ENCODE results near the gene AGO3.
"Not testable (repeated sequence)": the region's sequence is repeated elsewhere in the genome, so short reads cannot be mapped to it uniquely, and the experiment has no call there.

Gene AGO3

DNA sequence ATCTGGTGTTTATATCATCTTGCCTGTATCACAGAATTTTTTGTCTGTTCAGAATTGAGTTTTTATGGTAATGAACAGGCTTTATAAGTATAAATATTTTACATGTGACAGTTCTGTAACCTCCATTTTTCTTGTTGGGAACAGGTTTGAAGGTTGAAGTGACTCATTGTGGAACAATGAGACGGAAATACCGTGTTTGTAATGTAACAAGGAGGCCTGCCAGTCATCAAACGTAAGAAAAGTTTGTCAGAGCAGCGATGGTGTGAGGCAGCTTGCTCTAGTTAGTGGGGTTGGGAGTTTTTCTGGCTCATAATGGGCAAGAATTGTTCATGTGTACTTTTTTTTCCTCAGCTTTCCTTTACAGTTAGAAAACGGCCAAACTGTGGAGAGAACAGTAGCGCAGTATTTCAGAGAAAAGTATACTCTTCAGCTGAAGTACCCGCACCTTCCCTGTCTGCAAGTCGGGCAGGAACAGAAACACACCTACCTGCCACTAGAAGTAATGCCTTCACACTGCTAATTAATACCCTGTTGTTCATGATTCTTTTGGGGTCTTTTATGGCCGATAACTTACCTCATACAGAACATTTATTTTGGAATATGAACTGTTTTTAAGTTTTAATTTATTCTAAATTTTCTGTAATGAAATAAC, 77.8 kb downstream of the AGO3 start:
- DNase-seq (ENCODE audit: low read depth) = no peak

DNA sequence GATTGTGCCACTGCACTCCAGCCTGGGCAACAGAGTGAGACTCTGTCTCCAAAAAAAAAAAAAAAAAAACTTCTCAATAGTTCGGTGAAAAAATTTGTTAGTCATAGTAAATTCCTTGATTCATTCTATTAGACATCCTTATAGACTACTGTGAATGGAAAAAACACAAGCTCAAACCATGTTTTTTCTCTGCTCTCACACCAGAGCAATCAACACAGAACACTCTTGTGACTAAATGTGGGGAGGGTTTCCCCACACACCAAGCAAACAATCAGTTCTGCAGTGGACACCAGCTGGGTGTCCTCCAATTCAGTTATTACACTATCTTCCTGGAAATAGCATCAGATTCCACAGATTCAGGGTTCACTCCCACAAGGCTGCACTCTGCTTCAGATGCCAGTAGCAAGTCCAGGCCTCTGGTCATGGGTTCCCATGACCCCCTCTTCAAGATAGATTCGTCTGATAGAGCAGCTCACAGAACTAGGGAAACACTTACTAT, 83.9 kb downstream of the AGO3 start:
- no peak for DNase-seq (ENCODE audit: low read depth)

DNA sequence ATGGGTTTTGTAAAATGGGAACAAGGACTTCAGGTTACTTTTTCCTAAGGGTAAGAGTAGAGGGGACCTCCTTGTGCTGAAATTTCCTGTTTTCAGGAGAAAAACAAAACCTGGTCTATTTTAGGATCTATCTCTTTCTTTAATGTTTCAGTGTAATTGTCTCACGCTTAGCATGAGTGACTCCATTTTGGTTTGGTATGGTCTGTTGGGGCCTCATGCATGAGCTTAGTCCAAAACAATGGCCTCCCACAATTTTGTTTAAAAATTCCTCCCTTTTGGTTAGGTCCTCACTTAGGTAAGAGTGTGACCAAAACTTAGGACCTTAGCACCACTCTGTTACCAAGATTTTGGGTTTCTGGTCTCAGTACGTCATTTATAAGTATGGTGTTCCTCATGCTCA, 85.8 kb downstream of the AGO3 start:
- DNase-seq (ENCODE audit: low read depth) = no peak

DNA sequence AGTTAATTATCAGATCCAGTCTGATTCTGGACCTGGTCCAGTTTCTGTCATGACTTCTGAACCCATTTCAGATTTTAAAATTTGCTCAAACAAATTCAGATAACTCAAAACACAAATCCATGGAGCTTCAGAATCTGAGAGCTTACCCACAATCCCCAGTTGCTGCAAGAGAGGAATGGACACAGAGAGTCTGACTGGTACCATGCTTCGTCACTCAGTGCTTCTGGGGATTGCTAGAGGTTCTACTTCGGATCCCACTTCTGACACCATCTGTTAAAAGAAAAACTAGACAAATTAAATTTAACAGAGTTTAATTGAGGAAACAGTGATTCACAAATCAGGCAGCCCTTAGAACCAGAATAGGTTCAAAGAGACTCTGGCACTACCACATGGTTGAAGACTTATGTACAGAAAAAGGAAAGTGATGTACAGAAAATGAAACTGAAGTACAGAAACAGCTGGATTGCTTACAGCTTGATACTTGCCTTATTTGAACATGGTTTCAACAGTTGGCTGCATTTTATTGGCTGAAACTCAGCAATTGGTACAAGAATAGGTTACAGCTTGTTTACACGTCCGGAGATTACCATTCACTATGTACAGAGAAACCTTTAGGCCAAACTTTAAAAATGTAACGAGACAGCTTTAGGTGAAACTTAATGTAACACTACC, 92.3 kb downstream of the AGO3 start:
- no peak for DNase-seq (ENCODE audit: low read depth)

DNA sequence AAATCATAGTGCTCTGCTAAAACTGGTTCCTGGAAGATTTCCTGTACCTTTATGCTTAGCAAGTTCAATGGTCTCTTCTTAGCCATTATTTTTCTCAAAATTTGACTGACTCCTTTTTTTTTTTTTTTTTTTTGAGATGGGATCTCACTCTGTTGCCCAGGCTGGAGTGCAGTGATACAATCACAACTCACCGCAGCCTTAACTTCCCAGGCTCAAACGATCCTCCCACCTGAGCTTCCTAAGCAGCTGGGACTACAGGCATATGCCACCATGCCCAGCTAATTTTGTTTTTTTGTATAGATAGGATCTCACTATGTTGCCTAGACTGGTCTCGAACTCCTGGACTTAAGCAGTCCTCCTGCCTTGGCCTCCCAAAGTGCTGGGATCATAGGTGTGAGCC, 93.1 kb downstream of the AGO3 start:
- not testable (repeated sequence) for DNase-seq (ENCODE audit: low read depth)

DNA sequence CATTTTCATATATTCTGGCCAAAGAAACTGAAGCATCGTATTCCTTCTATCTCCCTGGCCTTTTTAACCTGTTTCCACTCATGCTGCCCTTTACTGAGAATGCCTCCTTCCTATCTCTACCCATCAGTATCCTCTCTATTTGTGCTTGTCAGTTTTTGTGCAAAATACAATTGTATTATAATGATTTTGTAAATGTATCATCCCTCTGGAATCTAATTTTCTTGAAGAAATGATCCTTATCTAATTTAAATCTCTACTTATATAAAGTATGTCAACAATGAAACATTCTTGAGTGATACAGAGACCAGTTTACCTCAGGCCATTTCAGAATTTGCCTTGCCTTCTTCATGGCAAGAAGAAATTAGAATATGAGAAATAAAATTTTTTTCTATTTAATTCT, 93.9 kb downstream of the AGO3 start:
- DNase-seq (ENCODE audit: low read depth) = no peak

DNA sequence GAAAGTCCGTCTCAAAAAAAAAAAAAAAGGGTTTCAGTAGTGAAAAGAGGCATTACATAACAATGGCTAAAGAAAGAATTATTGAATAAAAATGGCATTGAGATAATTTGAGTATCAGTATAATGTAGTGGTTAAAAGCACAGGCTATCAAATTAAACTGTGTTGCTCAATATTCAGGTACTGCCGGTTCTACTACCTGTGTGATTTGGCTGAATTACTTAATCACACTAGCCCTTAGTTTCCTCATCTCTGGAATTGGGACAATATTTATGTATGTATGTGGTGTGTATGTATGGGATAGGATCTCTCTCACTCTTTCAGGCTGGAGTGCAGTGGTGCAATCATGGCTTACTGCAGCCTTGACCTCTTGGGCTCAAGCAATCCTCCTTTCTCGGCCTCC, 96.9 kb downstream of the AGO3 start:
- no peak for DNase-seq (ENCODE audit: low read depth)

DNA sequence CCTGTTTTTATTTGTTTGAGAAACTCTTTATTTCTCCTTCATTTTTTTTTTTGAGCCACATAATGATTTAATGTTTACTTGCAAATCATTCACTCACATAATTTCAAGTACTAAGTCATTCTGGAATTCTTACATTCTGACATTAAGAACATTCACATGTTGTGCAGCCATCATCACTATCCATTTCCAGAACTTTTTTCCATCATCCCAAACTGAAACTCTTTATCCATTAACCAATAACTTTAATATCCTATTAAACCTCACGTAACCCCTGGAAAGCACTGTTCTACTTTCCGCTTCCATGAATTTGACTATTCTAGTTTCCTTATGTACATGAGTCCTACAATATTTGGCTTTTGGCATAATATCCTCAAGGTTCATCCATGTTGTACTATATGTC, 100.5 kb downstream of the AGO3 start:
- DNase-seq (ENCODE audit: low read depth) = no peak

DNA sequence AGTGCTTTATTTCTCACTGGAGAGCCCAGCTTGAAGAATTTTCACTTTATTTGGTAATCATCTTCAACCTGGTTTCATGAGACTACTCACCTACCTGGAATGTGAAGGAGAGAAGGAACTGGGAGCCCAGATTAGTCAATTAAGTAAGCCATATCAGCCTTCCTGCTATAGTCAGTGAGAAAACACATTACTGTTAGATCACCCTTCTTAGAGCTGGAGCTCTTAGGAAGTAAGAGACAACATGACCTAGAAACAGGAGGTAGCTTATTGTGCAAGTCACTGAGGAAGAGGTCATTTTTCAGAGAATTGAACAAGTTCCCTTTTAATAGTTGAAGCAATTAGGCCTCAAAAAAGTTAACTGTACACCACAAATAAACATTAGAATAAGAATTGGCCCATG, 103.8 kb downstream of the AGO3 start:
- DNase-seq (ENCODE audit: low read depth) = peak; percentile 24

DNA sequence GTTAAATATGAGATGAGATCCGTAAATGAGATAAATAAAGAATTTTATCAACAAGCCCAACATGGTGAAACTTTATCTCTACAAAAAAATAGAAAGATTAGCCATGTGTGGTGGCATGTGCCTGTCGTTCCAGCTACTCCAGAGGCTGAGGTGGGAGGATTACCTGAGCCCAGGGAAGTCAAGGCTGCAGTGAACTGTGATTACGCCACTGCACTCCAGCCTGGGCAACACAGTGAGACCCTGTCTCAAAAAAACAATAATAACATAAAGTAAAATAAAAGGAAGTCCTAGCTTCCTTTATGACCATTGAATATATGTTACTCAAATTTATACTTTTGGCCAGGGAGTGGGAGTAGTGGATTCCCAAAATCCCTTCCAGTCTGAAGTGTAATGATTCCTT, 104.2 kb downstream of the AGO3 start:
- DNase-seq (ENCODE audit: low read depth) = no peak

DNA sequence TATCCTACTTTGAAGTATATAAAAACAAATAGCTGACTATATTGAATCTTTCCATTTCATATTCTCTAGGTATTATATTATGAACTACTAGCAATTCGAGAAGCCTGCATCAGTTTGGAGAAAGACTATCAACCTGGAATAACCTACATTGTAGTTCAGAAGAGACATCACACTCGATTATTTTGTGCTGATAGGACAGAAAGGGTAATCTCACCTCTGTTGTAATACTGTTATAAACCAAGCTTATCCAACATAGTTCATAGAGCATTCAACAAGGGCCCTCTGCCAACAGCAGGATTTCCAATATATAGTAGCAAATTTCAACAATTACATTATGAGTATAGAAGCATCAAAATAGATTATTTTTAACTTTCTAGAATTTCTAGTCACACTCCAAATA, 109.3 kb downstream of the AGO3 start:
- no peak for DNase-seq (ENCODE audit: low read depth)

DNA sequence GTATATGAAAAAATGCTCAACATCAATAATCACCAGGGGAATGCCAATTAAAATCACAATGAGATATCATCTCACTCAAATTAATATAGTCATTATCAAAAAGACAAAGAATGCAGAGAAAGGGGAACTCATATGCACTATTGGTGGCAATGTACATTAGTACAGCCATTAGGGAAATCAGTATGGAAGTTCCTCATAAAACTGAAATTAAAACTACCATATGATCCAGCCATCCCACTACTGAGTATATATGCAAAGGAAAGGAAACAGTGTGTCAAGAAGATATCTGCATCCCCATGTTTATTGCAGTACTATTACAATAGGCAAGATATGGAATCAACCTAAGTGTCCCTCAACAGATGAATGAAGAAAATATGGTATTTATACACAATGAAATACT, 120.9 kb downstream of the AGO3 start:
- no peak for DNase-seq (ENCODE audit: low read depth)

DNA sequence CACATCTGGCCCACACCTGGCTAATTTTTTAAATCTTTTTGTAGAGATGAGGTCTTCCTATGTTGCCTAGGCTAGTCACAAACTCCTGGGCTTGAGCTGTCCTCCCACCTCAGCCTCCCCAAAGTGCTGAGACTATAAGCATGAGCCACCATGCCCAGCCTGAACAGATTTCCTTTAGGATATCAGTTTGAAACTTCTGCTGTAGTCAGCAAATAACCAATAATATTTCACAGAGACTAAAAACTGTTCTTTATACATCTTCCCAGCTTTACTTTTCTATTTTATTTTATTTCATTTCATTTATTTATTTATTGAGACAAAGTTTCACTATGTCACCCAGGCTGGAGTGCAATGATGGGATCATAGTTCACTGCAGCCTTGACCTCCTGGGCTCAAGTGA, 123.1 kb downstream of the AGO3 start:
- DNase-seq (ENCODE audit: low read depth) = no peak

DNA sequence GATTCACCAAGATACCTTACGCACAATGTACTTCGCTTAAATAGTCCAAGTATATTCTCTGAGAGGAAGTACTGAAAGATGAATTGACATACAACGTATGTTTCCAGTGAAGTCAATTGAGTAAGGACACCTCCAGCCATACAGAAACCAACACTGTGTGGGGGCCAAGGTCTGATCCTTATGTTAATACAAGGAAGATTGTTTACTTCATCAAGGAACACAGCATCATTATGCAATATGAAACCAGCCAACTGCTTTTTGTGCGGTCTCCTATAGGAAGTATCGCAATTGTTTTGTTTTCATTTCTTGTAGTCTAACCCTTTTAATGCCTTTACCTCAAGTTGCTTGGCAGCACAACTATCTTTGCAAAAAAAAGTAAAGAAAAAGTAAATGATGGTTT, 124.8 kb downstream of the AGO3 start:
- DNase-seq (ENCODE audit: low read depth) = no peak

DNA sequence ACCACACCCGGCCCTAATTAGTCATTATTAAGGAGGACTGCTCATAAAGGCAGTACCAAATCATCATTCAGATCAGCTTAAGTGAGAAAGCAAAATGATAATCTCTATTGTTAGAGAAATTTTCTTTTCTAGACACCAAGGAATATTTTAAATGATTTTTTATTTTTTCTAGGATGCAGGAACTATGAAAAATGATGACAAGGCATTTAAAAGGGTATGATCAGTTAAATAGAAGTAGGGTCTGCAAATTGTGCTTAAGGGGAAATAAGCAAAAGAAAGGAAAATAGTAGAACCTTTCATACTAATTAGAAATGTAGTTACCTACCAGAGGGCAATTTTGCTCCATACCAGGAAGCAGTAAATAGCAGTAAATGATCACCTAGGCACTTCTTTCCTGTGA, 131.4 kb downstream of the AGO3 start:
- no peak for DNase-seq (ENCODE audit: low read depth)

DNA sequence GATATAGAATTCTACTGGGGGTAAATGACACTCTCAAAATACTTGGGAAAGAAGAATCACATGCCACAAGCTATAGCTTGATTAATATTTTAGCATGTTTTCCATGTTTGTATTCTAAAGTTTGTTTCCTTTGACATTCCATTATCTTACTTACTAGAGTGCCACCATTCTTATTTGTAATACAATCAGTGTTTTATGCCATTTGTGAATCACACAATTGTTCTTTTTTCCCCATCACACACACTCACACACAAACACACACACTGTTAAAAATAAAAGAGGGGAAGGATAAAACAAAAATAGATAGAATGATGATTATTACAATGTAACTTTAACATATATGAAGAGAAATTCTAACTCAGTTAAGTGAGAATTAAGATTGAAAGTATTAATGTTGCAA, 137.0 kb downstream of the AGO3 start:
- no peak for DNase-seq (ENCODE audit: low read depth)

DNA sequence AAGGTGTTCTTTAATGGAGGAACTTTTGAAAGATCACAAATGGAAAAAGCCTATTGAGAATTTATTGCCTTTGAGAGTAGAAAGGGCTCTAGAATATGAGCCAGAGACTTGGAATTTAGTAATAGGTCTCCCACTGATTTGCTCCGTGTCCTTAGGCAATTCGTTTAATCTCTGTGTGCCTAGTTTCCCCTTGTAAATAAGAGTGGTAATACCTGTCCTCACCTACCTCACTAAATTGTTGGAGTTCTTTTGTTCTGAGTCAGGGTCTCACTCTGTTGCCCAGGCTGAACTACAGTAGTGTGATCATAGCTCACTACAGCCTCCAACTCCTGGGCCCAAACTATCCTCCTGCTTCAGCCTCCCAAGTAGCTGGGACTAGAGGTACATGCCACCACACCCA, 138.0 kb downstream of the AGO3 start:
- DNase-seq (ENCODE audit: low read depth) = no peak

DNA sequence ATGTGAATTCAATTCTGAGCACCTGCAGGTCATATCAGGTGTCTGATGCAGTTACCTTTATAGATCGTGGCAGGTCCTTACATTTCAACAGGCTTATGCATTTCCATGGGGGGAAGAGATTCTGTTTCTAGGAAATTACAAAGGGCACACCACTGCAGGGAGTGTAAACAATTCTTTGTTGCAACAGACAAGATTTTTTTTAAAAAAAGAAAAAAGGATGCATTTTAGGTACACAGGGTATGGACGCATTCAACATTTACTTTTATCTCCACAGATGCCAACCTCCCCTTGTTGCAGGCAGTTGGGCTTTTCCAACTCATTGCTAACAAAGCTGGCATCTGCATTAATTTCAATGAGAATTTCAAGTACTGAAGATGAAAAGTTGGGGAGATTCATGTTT, 139.4 kb downstream of the AGO3 start:
- DNase-seq (ENCODE audit: low read depth) = no peak

DNA sequence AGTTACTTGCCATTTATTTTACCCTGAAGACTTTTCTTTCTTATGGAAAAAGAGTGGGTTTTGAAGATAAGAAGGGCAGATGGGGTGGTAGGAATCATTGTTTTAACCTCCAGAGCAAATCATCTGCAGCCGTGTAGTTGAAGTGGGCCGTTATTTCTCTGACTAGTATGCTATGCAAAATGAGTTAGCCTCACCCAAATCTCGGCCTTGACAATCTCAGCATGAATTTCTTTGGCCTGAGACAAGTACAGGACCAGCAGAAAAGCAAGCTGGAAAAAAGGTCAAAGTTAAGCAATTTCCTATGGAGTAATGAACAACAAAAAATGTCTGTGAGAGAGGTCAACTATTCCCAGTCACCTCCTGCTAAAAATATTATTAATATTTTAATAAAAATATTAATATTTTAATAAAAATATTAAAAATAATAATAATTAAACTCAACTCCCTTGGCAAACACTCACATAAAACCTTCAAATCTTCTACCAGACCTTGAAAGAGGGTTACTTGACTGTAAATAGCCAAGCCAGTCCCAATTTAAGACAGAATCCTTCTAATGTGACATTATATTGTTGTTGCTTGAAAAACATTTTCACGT, 146.2 kb downstream of the AGO3 start:
- DNase-seq (ENCODE audit: low read depth) = no peak

DNA sequence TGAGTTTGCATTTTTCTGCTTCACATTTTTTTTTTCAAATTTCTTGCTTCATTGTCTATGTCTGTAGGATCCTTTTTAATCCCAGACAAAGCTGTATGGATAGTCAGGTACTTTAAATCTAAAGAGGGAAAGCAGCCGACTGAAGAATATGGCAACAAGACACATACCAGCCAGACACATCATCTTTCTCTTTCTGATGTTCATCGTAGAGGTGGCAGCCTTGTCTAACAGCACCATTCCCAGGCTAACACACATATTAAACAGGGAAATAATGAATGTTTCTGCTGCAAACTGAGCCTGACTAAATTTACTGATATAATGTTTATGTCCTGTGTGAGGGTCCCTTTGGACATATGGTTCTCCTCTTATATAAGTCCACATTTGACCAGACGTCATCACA, 149.3 kb downstream of the AGO3 start:
- DNase-seq (ENCODE audit: low read depth) = no peak

DNA sequence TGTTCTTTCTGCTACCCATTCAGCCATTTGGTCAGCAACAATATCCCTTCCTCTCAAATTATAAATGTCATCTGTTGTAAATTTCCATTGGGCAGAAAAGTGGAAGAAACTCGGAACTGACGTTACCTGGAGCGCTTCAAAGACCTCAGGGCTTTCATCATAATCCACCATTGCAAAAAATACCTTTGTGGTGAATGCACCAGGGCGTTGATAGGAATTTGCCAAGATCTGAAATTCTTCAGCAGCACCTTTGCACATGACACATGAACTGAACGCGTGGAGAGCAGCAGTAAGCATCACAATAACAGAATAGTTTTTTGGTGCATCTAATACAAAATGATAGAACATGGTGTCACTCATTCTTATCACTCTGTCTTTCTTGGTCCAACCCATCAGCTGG, 149.9 kb downstream of the AGO3 start:
- no peak for DNase-seq (ENCODE audit: low read depth)

DNA sequence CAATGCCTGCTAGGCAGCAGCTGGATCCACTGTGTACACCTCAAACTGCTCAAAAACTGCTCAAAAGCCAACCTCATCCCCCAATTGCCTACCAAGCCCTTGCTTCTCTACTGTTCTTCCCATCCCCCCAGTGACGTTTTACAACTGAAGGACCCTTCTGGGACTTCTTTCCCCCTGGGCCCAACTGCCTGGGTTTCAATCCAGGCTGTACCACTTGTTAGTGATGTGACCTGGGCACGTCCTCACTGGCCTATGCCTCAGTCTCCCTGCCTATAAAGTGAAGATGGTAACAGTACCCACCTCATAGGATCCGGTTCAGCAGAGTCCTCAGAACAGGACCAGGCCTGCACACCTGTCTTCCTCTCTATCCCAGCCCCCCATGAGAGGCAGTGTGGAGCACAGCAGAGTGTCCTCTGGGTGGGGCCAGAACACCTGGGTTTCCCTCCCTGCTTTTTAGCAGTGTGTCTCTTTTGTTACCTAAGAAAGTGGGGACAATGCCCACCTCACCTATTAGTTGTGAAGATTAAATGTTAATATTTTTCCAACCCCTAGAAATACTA, 151.1 kb downstream of the AGO3 start:
- no peak for DNase-seq (ENCODE audit: low read depth)

DNA sequence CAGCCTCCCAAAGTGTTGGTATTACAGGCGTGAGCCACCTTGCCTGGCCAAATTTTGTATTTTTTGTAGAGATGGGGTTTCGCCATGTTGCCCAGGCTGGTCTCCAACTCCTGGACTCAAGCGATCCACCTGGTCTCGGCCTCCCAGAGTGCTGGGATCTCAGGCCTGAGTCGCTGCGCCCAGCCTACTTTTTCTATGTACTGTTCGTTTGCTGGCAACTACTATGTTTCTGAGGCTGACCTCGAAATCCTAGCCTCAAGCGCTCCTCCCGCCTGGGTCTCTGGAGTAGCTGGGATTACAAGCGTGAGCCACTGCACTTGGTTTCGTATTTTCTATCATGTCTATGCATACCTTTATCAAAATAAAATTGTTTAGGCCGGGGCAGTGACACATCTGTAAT, 152.3 kb downstream of the AGO3 start:
- no peak for DNase-seq (ENCODE audit: low read depth)

All from GM04503 (cell line).